Measurements from ENCODE around the gene STXBP6. TPM values are rescaled to one million over a fixed set of nuclear protein-coding genes. Genes with fewer than 3 reads are reported as not detected.
"Not testable (repeated sequence)": the region's sequence is repeated elsewhere in the genome, so short reads cannot be mapped to it uniquely, and the experiment has no call there.

STXBP6 gene
- total RNA-seq, 1 donor from 2014 or later = not detected

DNA sequence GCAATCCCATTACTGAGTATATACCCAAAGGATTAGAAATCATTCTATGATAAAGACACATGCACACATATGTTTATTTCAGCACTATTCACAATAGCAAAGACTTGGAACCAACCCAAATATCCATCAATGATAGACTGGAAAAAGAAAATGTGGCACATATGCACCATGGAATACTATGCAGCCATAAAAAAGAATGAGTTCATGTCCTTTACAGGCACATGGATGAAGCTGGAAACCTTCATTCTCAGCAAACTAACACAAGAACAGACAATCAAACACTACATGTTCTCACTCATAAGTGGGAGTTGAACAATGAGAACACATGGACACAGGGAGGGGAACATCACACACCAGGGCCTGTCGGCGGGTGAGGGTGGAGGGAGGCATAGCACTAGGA lies 113.2 kb downstream of the STXBP6 start:
- DNase-seq; H3K4me1 Mint-ChIP-seq; H3K4me3 Mint-ChIP-seq; H3K27ac Mint-ChIP-seq; H3K27me3 Mint-ChIP-seq; intact Hi-C loops (cut with micrococcal nuclease); H3K9me3 Mint-ChIP-seq; H3K36me3 Mint-ChIP-seq (ENCODE audit: low read depth): not testable (repeated sequence)

DNA sequence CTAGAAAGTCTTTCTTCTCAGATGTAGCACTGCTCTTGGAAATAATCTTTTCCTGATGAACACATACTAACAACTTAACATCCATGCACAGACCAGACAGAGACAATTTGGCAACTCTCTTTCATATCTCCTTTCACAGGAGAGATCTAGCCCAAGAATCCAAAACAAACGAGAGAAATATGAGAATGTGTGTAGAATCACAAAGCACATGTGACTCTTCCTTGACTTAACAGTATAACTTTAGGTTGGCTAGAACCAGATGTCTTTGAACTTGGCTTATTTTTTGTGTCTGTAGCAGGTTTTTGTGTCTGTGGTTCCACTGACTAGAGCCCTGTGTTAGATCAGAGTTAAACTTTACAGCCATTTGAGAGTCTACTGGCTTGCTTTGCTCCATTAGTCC lies 114.2 kb downstream of the STXBP6 start:
- H3K27ac Mint-ChIP-seq = no peak overlapping the region
- H3K9me3 Mint-ChIP-seq = no peaks in the 10 kb centered on the region
- no peaks in the 10 kb centered on the region for H3K36me3 Mint-ChIP-seq (ENCODE audit: low read depth)
- intact Hi-C loops (cut with micrococcal nuclease) = no loop called here
- no peaks in the 10 kb centered on the region for H3K4me1 Mint-ChIP-seq
- H3K4me3 Mint-ChIP-seq = no peak overlapping the region
- H3K27me3 Mint-ChIP-seq = peaks cover 3% of the 10 kb centered on the region
- DNase-seq = no peak

DNA sequence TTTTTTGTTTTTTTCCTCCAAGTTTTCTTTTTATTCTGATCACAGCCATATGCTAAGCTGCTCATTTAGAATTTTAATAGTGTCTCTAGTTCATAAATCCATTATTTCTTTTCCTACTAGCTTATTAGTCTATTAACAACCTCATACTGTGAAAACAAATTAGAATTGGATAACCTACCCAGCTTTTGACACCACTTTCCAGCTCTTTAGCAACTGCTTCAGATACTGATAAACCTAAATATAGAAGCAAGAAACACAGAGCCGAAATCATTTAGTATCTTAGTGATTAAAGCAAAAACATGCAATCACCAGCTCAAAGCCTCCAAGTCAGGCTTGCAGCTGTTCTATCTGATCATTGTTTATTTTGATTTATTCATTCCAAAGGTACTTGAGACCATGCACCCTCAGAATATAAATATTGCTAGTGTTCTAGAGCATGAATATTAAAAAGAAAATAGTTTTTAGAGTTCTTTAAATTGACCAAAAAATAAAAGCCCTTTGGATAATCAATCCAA lies 121.5 kb downstream of the STXBP6 start:
- no peak overlapping the region for H3K4me3 Mint-ChIP-seq
- intact Hi-C loops (cut with micrococcal nuclease) = no loop called here
- no peaks in the 10 kb centered on the region for H3K4me1 Mint-ChIP-seq
- H3K27me3 Mint-ChIP-seq = peaks cover 3% of the 10 kb centered on the region
- H3K27ac Mint-ChIP-seq = no peak overlapping the region
- H3K36me3 Mint-ChIP-seq (ENCODE audit: low read depth) = no peaks in the 10 kb centered on the region
- DNase-seq = no peak
- H3K9me3 Mint-ChIP-seq = no peaks in the 10 kb centered on the region

DNA sequence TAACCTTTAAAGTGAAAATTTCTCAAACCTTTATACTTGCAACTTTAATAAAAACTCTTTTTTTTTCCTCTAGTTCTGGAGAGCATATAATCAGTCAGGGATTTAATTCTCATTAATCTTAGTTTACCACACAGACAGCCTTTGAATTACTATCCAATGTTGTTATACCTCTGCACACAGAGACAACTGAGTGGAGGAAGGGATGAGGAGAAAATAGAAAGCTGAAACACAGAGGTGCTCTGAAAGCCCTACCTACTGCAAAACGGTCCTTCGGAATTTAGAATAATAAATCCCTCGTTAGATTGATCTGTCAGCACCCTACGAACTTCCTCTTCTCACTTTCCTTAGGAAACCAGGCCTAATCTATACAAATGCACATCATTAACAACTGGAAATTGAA lies 122.1 kb downstream of the STXBP6 start:
- no peak overlapping the region for H3K27ac Mint-ChIP-seq
- H3K36me3 Mint-ChIP-seq (ENCODE audit: low read depth) = no peaks in the 10 kb centered on the region
- DNase-seq = no peak
- intact Hi-C loops (cut with micrococcal nuclease) = no loop called here
- H3K4me1 Mint-ChIP-seq = no peaks in the 10 kb centered on the region
- H3K4me3 Mint-ChIP-seq = no peak overlapping the region
- H3K27me3 Mint-ChIP-seq = peaks cover 3% of the 10 kb centered on the region
- H3K9me3 Mint-ChIP-seq = no peaks in the 10 kb centered on the region

DNA sequence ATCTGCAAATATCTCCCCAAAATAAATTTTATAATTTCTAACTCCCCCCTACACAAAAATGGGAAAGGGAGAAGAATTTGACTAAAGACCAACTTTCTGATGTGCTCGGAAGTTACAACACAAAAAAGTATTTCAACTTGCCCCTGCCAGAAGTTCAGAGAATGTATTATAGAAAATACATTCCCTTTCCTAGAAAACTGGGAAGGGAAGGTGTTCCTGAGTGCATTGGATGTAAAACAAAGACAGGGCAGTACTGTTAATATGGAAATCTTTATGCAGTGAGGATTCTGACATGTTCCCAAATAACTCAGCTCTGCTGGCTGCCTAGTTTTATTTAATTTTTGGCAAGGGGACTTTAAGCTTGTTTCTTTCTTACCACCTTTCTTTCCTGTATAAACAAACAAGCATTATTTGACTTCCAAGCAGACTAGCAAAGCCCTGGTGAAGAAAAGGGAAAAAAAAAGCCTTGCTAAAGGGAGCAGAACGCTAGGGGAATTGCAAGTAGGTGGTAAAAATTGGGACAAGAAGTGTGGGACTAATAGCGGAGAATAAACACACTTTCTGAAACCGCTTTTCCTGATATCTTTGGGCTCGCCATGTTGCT lies 124.1 kb downstream of the STXBP6 start:
- Mint-ChIP-seq H3K27ac (no peak overlapping the region), H3K9me3 (no peaks in the 10 kb centered on the region), H3K4me1 (no peaks in the 10 kb centered on the region), H3K27me3 (peaks cover 2% of the 10 kb centered on the region), H3K4me3 (no peak overlapping the region), H3K36me3 (ENCODE audit: low read depth) (no peaks in the 10 kb centered on the region)
- intact Hi-C loops (cut with micrococcal nuclease) = no loop called here
- no peak for DNase-seq

DNA sequence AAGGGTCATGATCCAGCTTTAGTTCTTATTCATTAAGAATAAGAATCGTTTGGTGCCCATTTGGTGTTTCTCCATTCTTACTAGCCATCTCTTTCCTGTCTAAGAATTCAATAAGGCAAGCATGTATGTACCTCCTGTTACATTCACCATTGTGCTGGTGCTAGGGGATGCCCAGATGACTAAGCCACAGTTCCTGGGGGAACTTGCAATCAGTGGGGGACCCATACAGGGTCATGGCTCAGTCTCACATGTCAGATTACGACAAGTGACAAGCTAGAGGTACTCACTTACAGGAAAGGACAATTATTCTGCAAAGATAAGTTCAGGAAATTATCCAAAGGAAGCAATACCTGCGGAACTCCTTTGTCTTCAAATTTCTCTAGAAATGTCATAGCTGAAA lies 125.4 kb downstream of the STXBP6 start:
- H3K4me1 Mint-ChIP-seq = no peaks in the 10 kb centered on the region
- H3K9me3 Mint-ChIP-seq = no peaks in the 10 kb centered on the region
- DNase-seq = no peak
- intact Hi-C loops (cut with micrococcal nuclease) = no loop called here
- H3K27me3 Mint-ChIP-seq = peaks cover 3% of the 10 kb centered on the region
- H3K27ac Mint-ChIP-seq = no peak overlapping the region
- H3K4me3 Mint-ChIP-seq = no peak overlapping the region
- no peaks in the 10 kb centered on the region for H3K36me3 Mint-ChIP-seq (ENCODE audit: low read depth)

DNA sequence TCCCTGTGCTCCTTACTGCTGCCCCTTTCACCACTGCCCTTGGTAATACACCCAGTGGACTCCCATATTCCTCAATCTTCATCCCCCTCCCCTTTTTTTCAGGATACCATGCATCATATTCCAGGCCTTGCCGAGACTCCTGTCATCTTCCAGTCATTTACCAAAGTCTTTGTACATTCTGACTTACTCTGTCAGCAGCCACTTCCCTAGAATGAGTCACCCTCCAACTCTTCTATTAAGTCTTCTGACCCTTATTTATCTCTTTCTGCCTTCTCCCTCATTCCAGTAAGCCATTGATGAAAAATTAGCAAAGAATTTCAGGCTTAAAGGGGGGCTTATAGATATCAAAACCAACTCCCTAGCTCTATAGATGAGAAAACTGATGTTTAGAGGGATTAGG lies 128.0 kb downstream of the STXBP6 start:
- no peak overlapping the region for H3K4me3 Mint-ChIP-seq
- DNase-seq = no peak
- H3K9me3 Mint-ChIP-seq = no peaks in the 10 kb centered on the region
- no peaks in the 10 kb centered on the region for H3K36me3 Mint-ChIP-seq (ENCODE audit: low read depth)
- peaks cover 7% of the 10 kb centered on the region for H3K27me3 Mint-ChIP-seq
- H3K4me1 Mint-ChIP-seq = no peaks in the 10 kb centered on the region
- H3K27ac Mint-ChIP-seq = no peak overlapping the region
- intact Hi-C loops (cut with micrococcal nuclease) = no loop called here

DNA sequence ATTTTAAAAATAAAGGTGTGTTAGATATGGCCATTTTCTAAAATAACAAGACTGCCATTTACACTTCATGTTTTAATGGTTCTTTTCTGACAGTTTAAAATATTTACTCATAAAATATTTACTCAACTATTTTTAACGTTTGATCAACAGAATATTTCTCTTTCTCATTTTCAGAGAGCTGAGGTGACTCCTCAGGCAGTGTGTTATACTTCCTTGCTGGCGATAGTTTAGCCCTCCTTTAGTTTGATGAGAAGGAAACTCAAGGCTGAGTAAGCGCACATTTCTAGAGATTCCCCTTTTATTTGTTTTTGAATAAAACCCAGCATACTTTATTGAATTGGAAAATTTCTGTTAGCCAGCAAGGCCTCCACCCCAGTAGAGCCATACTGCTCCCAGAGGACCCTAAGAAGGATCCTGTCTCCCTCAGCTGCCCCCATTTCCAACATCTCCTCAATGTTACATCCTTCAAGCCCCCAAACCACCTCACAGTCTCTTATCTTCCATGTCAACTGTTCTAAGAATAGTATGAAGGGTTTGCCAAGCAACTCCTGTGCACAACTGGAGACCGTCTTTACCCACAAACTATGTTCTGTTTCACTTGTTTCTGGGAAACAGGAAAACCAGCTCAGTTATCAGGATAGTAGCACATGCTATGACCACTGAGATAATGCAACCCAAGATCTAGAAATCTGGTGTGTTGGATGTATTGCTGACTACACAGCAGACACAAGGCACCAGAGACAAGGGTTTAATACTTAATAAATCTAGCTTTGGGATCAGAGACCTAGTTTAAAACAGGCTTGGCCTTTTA lies 129.5 kb downstream of the STXBP6 start:
- Mint-ChIP-seq H3K36me3 (ENCODE audit: low read depth) (no peaks in the 10 kb centered on the region), H3K27ac (no peak overlapping the region), H3K4me1 (no peaks in the 10 kb centered on the region), H3K27me3 (peaks cover 10% of the 10 kb centered on the region), H3K4me3 (no peak overlapping the region), H3K9me3 (no peaks in the 10 kb centered on the region)
- no peak for DNase-seq
- intact Hi-C loops (cut with micrococcal nuclease) = no loop called here

DNA sequence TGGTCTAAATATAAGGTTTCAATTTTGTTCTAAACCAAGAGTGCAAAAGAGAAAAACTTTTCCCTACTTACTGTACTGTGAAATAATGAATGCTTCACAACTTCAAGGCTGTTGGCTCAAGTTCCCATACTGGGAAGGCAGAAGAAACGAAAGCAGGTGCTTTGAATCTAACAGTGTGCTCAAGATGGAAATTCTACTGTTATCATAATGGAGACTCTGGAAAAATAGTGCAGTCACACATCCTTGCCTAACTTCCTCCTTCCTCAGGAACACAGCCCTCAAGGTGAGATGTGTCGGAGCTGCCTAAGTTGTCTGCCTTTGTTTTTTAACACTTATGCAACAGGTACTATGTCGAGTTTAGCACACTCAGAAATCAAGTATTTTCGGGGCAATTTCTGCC lies 131.1 kb downstream of the STXBP6 start:
- no peaks in the 10 kb centered on the region for H3K9me3 Mint-ChIP-seq

DNA sequence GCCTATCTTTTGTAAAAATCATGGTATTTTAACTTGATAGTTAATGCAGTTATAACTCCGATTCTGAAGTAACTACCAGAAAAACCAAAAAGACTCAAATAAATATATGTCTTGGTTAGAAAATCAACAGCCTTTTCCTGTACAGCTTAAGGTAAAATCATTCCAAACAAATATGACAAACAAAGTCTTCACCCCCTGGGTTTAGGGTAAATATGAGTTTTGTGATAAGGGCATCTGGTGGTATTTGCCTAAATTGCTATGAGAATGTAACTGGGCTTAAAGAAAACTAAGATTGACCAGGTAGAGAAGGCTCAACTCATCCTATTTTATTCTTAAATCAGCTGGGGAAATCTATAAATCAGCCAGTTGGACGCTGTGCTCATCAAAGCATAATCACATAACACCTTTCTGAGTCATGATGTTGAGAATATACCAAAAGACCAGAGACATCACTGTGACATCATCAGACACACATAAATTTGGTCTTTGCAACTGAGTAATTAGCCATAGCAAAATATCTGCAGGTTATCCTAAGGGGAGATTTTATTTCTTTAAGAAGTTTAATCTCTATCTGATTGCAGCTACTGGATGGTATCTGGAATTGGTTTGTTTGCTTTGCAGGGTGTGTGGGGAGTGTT lies 133.9 kb downstream of the STXBP6 start:
- Mint-ChIP-seq H3K4me1 (no peaks in the 10 kb centered on the region), H3K27me3 (peaks cover 17% of the 10 kb centered on the region), H3K4me3 (no peak overlapping the region), H3K36me3 (ENCODE audit: low read depth) (no peaks in the 10 kb centered on the region), H3K9me3 (no peaks in the 10 kb centered on the region), H3K27ac (no peak overlapping the region)
- intact Hi-C loops (cut with micrococcal nuclease) = no loop called here
- DNase-seq = no peak

More for the DNA sequence above, 131.1 kb downstream of the STXBP6 start:
- H3K36me3 Mint-ChIP-seq (ENCODE audit: low read depth) = no peaks in the 10 kb centered on the region
- H3K4me3 Mint-ChIP-seq = no peak overlapping the region
- intact Hi-C loops (cut with micrococcal nuclease) = no loop called here
- no peak overlapping the region for H3K27ac Mint-ChIP-seq
- no peaks in the 10 kb centered on the region for H3K4me1 Mint-ChIP-seq
- no peak for DNase-seq
- H3K27me3 Mint-ChIP-seq = peaks cover 15% of the 10 kb centered on the region

DNA sequence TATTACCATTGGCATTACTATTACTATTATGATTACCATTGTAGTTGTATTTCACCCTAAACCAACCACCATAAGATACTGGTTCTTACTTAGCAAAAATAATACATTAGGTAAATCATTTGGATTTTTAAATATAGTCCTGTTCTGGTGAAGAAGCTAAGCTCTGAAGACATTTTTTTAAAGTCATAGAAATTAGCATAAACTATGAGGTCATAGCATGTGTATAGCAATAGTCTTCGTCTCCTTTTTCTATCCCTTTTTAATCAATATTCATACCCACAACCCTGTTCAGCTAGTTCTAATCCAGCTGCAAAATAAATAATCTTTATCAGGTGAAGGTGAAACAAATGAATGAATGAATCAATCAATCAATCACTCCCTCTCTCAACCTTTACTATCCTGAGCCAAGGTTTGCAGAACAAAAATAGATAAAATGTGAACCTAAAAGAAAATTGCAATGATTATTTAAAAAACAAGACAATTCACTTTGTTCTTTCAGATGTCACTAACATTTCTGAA lies 134.5 kb downstream of the STXBP6 start:
- H3K4me3 Mint-ChIP-seq = no peak overlapping the region
- H3K9me3 Mint-ChIP-seq = no peaks in the 10 kb centered on the region
- intact Hi-C loops (cut with micrococcal nuclease) = no loop called here
- peaks cover 17% of the 10 kb centered on the region for H3K27me3 Mint-ChIP-seq
- DNase-seq = no peak
- H3K27ac Mint-ChIP-seq = no peak overlapping the region
- no peaks in the 10 kb centered on the region for H3K4me1 Mint-ChIP-seq
- H3K36me3 Mint-ChIP-seq (ENCODE audit: low read depth) = no peaks in the 10 kb centered on the region

DNA sequence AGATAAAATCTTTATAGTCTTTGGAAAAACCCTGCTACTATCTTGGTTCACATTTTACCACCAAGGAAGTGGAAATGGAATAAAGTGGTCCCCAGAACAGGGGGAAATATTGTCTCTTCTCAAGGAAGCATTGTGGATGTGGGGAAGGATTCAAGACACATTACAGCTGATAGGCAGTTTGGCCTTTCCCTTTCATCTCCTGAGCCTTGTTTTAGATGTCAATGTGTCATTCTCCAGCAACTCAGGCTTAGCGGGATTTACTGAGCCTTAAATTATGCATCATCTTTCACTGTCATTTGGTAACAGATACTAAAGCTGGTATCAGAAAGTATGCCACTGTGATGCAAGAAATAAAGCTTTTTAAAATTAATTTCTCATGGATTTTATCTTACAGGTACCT lies 136.2 kb downstream of the STXBP6 start:
- no peaks in the 10 kb centered on the region for H3K9me3 Mint-ChIP-seq
- no peak overlapping the region for H3K4me3 Mint-ChIP-seq
- DNase-seq = no peak
- H3K27ac Mint-ChIP-seq = no peak overlapping the region
- H3K4me1 Mint-ChIP-seq = no peaks in the 10 kb centered on the region
- H3K27me3 Mint-ChIP-seq = peaks cover 15% of the 10 kb centered on the region
- H3K36me3 Mint-ChIP-seq (ENCODE audit: low read depth) = no peaks in the 10 kb centered on the region
- intact Hi-C loops (cut with micrococcal nuclease) = no loop called here

DNA sequence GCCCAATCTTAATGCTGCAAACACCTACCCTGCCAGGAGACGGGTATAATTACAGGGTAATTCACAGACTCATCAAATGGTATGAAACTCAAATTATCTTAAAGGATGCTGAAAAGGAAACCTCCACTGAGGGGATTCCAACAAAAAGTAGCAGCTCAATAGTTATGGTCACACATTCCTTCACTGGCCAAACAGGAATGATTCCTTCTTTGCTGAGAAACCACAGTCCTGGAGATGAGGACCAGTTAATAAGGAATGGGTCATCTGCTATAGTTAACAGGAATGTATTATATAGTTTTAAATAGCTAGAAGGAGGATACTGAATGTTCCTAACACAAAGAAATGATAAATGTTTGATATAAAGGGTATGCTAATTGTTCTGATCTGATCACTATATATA lies 136.9 kb downstream of the STXBP6 start:
- DNase-seq = no peak
- Mint-ChIP-seq H3K4me3 (no peak overlapping the region), H3K27ac (no peak overlapping the region), H3K4me1 (no peaks in the 10 kb centered on the region), H3K27me3 (peaks cover 13% of the 10 kb centered on the region), H3K9me3 (no peaks in the 10 kb centered on the region), H3K36me3 (ENCODE audit: low read depth) (no peaks in the 10 kb centered on the region)
- intact Hi-C loops (cut with micrococcal nuclease) = no loop called here

Measured in activated CD4-positive, alpha-beta T cell treated with anti-CD3 and anti-CD28 coated beads, Interleukin-2, amount 10 ng/mL, durations not matched to agents 24 days and 14 days (primary cell).